HG03025 (cell line): Measurements from ENCODE around the gene CEP112.

Experiments used
- ATAC-seq: cut with Tn5 transposase; IDR thresholded peaks from one replicate; pipeline ENCODE4 v1.9.1; 2021; ENCODE audit warnings: mild to moderate bottlenecking, moderate library complexity; ENCODE audit not compliant: unreplicated experiment, low FRiP score

The CEP112 gene

GRCh38 chr17:66191593-66192377, at the start of gene CEP112:
TSS of gene CEP112 (minus strand) at chr17:66192133.
- peak; percentile 60 for ATAC-seq

- no peak for ATAC-seq
Observed at GRCh38 chr17:66240630-66241029, 48.7 kb upstream of the CEP112 start.

- no peak for ATAC-seq
Observed at GRCh38 chr17:66240013-66240412, 48.1 kb upstream of the CEP112 start.

GRCh38 chr17:66235377-66235994, 43.6 kb upstream of the CEP112 start:
- ATAC-seq = no peak

DNA sequence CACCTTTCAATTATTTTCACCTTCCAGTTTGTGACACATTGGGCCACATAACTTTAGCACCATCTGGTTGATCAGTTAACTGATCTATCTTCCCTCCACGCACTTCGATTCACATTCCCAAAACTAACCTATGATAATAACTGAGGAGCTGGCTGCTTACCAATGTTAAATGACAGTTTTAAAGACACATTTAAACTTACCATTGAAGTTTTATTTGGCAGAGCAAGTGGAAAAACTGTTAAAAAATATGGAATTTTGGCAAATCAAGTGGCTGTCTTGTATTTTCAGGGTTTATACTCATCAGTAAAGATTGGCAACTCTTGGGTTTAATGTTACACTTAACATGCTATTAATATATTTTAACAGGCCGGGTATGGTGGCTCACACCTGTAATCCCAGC, 42.7 kb upstream of the CEP112 start:
- no peak for ATAC-seq

DNA sequence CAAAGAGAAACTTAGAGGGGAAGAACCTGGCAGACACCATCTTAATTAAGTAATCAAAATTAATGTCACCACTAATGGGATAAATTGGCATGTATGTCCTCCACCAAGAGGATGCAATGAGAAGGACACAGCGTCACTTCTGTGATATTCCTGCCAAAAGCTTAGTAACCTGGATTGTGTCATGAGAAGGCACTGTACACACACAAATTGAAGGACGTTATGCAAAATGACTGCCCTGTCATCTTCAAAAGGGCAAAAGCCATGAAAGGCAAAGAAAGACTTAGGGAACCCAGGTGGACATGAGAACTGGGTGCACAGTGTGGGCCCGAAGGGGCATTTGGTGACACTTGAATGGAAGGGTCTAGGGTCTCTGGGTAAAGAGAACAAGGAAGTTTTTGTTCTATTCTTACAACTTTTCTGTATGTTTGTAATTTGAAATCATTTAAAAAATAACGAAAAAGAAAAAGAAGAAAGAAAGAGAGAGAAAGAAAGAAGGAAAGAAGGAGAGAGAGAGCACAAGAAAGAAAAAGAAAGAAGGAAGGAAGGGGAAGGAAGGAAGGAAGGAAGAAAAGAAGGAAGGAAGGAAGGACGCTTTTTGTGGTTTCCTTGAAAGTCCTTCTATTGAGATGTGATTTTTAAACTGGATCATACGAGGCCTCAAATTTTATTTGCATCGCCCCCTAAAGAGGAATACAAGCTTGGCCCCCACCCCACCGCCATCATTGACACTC, 41.3 kb upstream of the CEP112 start:
- ATAC-seq = no peak

DNA sequence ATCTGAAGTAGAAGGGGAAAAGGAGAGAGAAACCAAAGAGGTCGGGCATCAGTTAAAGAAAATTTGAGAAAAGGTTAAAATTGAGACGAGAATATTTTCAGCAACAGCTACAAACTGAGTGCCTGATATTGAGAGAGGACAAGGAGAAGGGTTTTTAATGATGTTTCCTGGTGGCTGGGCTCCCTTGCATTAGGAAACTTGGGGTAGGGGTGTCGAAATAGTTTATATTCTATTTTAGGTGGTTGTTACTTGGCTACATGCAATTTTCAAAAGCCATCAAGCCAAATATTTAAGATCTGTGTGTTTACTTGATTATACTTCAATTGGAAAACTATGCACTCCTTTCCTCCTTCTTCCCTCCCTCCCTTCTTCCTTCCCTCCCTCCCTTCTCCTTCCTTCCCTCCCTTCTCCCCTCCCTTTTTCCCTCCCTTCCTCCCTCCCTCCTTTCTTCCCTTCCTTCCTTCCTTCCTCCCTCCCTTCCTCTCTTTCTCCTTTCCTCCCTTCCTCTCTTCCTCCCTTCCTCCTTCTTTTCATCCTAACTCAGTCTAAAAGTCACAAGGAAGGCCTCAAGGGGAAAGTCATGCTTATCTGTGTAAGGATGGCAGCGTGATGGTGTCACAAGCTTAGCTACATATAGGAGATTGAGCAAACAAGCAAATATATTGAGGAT, 39.1 kb upstream of the CEP112 start:
- ATAC-seq = no peak

- no peak for ATAC-seq
Observed at GRCh38 chr17:66229783-66230538, 38.0 kb upstream of the CEP112 start.

- ATAC-seq = no peak
Observed at GRCh38 chr17:66228887-66229782, 37.2 kb upstream of the CEP112 start, which contains the start of gene APOH. TSS of gene APOH (minus strand) at chr17:66229415. CDS start at chr17:66229379, 36 bp downstream.

DNA sequence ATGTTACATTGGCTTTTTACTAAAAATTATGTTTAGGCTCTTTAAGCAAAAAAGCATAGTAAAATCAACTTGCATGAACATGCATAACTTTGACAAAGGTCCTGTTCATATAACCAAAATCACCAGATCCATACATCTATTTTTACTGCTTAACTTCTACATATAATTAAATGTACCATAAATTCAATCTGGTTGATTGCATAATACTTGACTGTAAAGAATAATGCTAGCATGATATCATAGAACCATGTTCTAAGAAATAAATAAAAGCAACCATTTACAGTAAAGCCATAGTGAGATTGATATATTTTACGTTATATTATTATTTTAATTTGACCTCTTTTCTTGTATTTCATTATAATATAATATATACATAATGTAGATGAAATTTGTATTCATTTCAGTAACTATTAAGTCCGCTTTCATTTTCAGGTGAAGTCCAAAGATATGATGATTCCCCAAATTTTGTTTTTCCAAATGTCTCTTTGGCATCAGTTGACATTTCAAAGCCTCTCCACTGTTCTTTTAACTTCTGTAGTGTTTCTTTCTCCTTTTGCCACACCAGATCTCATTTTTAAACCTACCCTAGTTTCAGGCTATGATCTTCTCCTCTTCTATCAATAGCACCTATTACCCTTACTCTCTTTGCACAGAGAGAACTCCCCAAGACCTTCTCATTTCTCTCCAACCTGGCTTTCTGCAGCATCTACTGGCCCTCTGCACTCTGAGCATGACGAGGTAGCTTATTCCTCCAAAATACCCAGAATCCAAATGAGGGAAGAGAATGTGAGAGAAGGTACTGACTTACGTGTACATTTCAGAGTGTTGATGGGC, 35.5 kb upstream of the CEP112 start:
- no peak for ATAC-seq

DNA sequence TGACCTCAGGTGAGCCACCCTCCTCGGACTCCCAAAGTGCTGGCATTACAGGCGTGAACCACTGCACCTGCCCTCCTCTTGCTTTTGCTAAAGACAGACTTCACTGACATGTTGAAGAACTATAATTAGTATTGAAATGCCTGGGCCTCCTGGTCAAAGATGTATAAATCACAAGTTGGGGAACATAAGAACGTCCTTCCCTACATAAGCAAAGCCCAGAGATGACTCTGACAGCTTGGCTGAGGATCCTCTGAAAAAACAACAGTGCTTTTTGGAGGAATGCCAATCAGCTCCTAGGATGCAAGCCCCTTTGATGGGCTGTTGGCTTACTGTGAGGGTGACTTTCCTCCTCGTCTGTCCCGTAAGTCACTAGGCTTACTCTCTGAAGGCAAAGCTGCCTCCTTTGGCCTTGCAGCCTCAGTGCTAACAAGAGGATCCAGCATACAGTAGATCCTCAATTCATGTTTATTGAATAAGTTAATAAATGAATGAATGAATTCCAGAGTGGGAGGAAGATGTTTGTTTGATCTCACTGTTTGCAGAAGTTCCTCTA, 30.9 kb upstream of the CEP112 start:
- no peak for ATAC-seq

DNA sequence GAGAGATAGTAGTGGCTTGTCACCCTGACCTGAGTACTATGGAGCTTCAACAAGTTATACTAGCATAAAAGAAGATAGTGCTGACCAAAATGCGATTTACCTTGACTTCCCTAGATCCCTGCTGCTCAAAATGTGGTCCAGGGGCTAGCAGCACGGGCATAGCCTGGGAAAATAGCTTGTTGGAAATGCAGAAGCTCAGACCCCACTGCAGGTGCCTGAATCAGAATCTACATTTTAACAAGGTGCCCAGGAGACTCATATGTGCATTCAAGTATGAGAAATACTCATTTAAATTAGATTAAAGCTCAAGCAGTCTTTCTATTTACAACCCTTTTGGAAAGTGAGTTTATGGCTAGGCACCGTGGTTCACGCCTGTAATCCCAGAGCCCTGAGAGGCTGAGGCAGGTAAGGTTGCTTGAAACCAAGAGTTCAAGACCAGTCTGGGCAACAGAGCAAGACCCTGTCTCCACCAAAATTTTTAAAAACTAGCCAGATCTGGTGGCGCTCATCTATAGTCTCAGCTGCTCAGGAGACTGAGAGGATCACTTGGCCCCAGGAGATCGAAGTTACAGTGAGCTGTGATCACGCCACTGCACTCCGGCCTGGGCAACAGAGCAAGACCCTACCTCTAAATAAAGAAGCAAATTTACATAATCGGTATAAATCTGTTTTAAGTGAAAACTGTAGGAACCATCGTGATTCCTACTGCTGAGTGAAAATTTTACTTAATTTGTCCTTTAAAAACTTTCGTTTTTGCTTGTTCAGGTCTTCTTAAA, 30.0 kb upstream of the CEP112 start:
- ATAC-seq = no peak

DNA sequence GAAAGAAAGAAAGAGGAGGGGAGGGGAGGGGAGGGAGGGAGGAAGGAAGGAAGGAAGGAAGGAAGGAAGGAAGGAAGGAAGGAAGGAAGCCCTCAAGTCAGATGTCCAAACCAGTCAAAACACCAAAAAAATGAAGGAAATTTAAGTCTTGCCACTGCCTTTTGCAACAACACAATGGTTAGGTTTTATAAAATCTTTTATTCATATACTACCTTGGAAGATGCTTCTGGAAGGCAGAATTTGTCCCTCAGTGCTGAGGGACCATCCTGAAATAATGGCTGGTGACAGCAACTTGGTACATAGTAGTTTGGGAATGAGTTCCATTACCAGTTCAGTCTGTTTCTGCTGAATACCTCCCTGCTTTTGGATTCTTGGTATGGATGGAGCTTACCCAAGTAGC, 29.4 kb upstream of the CEP112 start:
- no peak for ATAC-seq

DNA sequence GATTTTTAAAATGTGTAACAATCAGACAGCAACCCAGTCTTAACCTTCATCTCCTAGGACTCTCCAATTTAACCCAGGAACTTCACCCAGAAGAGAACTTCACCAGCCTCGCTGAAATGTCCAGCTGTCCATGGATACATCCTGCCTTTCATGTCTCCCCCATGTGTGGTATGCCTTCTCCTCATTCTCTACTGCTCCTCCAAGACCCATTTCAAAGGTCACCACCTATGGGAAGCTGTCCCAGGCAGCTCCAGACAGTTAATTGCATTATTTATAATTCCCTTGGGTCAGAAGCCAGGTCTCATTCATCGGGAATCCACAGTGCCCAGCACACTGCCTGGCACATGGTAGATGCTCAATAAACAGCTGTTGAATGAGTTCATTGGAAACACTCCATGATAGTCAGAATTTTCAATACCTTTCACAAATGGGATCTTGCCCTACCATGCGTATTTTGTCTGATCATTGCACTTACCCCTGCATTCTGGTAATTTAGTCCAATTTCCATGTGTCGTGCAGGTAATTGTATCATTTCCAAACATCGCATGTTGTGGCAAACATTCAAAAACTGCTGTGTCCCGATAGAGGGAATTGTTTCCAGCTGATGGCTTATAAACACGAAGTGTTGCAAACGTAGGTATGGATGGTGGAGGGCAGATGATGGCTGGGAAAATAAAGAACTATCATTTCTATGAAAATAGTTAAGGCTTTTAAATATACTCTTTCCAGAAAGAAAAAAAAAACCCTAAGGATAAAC, 28.3 kb upstream of the CEP112 start:
- ATAC-seq = no peak

DNA sequence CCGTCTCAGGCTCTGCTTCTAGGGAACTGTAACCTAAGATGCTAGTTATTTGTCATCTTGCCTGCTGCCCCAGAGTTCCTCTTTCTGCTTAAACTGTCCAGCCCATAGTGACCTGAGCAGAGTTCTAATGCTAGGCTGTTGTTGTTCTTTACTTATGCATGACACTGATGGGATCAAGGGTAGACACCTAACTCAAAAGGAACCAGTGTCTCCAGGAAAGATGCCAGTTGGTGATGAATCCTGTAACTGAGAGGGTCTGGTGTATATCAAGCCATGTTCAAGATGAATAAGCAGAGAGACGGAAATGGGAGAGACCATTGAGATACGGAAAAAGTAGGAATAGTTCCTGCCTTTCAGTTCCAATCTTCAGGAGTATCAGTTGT, 23.6 kb upstream of the CEP112 start:
- no peak for ATAC-seq

- no peak for ATAC-seq
Observed at GRCh38 chr17:66214884-66215528, 23.1 kb upstream of the CEP112 start.
